KOPT-K1 (cell line): ENCODE data around the gene GNG13.
"Not testable (repeated sequence)": the region's sequence is repeated elsewhere in the genome, so short reads cannot be mapped to it uniquely, and the experiment has no call there.

Source experiments
- H3K27ac ChIP-seq: fragments of 200-600 bp; sonication (generic); 2 replicates; pipeline ENCODE4 v1.5.1; 2016; ENCODE audit warnings: antibody characterized with exemption, mild to moderate bottlenecking, low read depth, low read length; ENCODE audit not compliant: poor library complexity, severe bottlenecking
- H3K36me3 ChIP-seq: fragments of 200-600 bp; sonication (generic); 2 replicates; pipeline ENCODE4 v1.5.1; 2017; ENCODE audit warnings: antibody characterized with exemption, mild to moderate bottlenecking, low read length, moderate library complexity; ENCODE audit not compliant: insufficient read depth
- H3K9me3 ChIP-seq: fragments of 200-600 bp; sonication (generic); 2 replicates; pipeline ENCODE4 v1.5.1; 2017; ENCODE audit warnings: antibody characterized with exemption, low read length, mild to moderate bottlenecking; ENCODE audit not compliant: insufficient read depth, poor library complexity, severe bottlenecking

The GNG13 gene

DNA sequence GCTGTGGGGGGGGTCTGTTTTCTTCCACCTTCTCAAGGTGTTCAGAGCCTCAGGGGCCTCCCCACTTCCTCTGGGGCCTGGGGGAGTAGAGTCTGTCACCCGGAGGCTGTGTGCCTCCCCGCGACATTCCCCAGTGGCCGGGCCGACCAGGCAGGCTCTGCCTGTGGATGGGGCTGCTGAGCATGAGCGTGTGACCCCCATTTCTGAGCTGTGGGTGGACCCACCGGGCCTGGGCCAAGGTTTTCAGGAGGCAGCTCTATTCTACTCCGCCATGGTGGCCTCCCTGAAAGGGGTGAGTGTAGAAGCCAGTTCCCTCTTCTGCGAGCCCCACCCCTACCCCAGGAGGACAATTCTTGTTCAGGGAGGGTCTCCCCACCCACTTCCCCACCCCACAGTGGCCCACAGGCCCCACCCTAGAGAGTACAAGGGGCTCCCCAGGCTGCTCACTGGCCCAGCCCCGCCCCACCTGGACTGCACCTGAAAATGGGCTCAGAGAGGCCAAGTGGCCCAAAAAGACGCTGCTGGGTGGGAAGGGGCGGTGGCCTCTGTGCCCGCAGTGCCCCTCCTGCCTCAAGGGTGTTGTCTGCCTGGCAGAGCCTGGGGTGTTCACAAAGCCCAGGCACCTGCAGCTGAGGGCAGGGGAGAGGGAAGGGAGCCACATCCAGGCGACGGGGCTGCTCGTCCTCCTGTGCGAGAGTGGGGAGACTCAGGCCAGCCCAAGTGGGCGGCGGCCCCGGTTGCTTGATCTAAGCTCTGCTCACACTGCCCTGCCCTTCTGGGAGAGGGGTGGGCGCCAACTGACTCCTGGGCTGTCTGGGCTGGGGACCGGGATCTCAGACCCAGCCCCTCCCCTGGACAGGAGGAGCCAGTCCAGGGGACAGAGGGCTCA is 38.7 kb downstream of the GNG13 start:
- H3K36me3 ChIP-seq, result no peaks in the 10 kb centered on the region
- no peak overlapping the region for H3K27ac ChIP-seq
- no peaks in the 10 kb centered on the region for H3K9me3 ChIP-seq

DNA sequence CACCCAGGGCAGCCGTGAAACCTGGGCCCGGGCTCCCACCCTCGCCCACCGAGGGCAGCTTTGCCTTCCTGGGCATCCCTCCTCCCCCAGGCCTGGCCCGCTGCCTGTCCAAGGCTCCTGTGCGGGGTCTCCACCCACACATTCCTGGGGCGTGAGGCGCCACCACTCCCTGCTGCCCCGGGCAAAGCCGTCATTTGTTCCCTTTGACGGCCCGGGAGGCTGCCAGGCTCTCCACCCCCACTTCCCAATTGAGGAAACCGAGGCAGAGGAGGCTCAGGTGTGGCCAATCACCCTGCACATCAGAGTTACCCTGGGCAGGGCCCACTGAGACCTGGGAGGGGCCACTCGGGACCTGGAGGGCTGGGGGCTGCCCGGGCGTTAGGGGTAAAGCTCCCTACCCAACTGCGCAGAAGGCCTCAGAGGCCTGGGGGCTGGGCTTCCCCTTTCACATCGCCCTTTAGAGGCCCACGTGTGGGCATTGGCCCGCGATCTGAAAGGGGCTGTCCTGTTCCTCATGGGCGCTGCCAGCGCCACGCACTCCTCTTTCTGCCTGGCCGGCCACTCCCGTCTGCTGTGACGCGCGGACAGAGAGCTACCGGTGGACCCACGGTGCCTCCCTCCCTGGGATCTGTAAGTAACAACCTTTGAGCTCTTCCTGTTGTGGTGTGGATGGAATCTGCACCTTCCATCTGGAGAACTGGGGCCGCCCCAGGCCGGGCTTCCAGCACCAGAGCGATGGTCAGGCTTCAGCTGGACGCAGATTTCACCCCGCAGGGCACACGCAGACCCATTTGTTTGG is 39.8 kb downstream of the GNG13 start, which contains the start of gene MSLN:
Gene MSLN, plus strand, starts transcription at position 190 of the 799 bp plus-strand sequence. CDS start 1,947 bp downstream, outside the sequence.
- no peaks in the 10 kb centered on the region for H3K36me3 ChIP-seq

DNA sequence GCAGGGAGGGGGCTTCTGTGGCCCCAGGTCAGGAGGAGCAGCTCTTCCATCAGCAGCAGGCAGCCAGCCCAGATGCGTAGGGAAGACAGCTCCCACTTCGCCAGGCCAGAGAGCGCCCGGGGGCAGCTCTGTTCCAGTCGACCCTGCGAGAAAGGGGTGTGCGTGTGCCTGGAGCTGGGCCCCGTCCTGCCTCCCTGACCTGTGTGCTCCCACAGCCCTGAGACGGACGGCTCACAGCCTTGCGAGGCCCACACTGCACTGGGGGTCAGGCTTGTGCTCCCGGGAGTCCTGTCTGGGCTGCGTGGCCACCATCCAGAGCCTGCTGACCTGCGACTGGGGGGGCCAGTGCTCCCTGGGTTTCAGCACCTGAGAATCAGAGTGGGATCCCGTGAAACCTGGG is 40.5 kb downstream of the GNG13 start:
- no peak overlapping the region for H3K27ac ChIP-seq

More for the DNA sequence above, 39.8 kb downstream of the GNG13 start, which contains the start of gene MSLN:
- H3K9me3 ChIP-seq, result no peaks in the 10 kb centered on the region
- H3K27ac ChIP-seq, result no peak within 1 kb of the TSS

DNA sequence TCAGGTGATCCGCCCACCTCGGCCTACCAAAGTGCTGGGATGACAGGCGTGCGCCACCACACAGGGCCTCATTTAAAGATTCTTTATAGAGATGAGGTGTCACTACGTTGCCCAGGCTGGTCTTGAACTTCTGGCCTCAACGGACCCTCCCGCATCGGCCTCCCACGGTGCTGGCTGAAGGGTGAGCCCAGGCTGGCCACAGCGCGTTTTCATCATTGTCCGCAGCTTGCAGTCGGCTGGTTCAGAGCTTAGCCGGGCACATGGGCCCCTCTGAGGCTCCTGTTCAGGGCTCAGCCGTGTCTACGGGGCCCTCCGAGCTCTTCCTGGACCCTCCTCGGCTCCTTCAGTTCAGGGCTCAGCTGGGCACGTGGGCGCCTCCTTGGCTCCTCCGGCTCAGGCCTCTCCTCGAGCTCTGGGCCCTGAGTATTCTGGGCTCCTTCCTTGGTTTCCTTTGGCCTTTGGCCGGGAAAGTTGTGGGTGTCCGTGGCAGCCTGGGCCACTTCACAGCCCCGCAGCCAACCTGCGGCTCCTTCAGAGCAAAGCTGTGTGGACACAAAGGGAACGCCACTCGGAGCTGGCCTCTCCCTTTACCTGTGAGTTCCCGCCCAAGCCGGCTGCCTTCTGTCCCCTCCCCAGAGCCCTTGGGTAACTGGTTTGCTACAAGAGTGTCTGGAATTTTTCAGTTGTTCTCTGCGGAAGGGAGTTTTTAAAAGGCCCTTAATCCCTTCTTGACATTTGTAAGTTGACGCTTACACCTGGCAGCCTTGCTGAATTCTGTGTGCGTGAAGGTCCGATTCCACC is 41.2 kb downstream of the GNG13 start:
- no peaks in the 10 kb centered on the region for H3K36me3 ChIP-seq

More for the DNA sequence above, 40.5 kb downstream of the GNG13 start:
- Histone ChIP-seq H3K9me3 (no peaks in the 10 kb centered on the region), H3K36me3 (no peaks in the 10 kb centered on the region)

DNA sequence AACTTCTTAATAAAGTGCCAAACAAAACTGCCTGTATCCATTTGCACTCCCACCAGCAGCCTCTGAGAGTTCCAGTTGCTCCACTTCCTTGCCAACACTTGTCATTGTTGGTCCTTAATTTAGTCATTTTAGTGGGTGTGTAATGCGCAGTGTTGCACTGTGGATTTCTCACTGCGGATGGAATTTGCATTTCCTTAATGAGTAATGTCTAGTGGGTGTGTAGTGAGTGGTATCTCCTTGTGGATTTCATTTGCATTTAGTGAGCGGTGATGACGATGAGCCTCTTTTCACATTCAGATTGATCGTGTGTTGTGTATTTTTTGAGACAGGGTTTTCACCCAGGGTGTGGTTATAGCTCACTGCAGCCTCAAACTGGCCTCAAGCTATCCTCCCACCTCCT is 44.1 kb downstream of the GNG13 start:
- H3K9me3 ChIP-seq, result no peaks in the 10 kb centered on the region
- no peak overlapping the region for H3K27ac ChIP-seq
- H3K36me3 ChIP-seq, result no peaks in the 10 kb centered on the region

More for the DNA sequence above, 41.2 kb downstream of the GNG13 start:
- Histone ChIP-seq H3K9me3 (no peaks in the 10 kb centered on the region), H3K27ac (no peak overlapping the region)

DNA sequence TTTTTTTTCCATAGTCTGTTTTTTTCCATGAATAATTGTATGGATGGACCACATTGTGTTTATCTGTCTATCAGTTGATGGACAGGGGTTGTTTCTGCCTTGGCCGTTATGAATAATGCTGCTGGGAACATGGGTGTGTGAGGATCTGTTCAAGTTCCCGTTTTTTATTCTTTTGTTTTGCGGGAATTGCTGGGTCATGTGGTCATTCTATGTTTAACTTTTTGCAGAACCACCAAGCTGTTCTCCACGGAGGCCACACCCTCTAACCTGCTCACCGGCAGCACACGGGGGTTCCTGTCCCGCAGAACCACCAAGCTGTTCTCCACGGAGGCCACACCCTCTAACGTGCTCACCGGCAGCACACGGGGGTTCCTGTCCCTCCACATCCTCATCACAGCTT is 45.9 kb downstream of the GNG13 start:
- H3K9me3 ChIP-seq, result no peaks in the 10 kb centered on the region
- no peaks in the 10 kb centered on the region for H3K36me3 ChIP-seq
- no peak overlapping the region for H3K27ac ChIP-seq

DNA sequence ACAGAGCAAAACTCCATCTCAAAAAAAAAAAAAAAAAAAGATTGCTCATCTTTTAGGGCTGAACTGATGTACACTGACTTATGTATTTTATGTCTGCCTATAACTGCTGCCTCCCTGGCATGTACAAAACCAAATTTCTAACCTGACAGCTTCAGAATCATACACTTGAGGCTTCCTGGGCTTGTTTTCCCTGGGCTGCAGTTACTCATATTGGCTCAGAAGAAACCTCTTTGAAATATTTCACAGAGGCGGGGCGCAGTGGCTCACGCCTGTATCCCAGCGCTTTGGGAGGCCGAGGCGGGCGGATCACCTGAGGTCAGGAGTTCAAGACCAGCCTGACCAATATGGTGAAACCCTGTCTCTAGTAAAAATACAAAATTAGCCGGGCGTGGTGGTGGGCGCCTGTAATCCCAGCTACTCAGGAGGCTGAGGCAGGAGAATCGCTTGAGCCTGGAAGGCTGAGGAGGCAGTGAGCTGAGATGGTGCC is 46.4 kb downstream of the GNG13 start:
- not testable (repeated sequence) for H3K27ac ChIP-seq, H3K36me3 ChIP-seq, H3K9me3 ChIP-seq

DNA sequence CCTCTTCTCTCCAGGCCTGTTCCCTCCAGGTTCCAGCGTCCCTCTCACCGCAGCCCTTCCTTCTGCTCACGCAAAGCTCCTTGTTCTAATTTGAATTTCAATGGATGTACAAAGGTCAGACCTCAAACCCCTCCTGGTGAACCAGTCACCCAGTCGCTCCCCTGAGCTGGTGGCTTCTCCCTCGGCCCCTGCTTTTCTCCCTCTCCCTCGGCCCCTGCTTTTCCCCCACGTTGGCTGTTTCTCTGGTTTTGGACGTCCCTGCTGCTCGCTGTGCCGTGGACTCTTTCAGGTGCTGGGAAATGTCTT is 48.6 kb downstream of the GNG13 start:
- Histone ChIP-seq H3K27ac (no peak overlapping the region), H3K9me3 (no peaks in the 10 kb centered on the region), H3K36me3 (no peaks in the 10 kb centered on the region)

DNA sequence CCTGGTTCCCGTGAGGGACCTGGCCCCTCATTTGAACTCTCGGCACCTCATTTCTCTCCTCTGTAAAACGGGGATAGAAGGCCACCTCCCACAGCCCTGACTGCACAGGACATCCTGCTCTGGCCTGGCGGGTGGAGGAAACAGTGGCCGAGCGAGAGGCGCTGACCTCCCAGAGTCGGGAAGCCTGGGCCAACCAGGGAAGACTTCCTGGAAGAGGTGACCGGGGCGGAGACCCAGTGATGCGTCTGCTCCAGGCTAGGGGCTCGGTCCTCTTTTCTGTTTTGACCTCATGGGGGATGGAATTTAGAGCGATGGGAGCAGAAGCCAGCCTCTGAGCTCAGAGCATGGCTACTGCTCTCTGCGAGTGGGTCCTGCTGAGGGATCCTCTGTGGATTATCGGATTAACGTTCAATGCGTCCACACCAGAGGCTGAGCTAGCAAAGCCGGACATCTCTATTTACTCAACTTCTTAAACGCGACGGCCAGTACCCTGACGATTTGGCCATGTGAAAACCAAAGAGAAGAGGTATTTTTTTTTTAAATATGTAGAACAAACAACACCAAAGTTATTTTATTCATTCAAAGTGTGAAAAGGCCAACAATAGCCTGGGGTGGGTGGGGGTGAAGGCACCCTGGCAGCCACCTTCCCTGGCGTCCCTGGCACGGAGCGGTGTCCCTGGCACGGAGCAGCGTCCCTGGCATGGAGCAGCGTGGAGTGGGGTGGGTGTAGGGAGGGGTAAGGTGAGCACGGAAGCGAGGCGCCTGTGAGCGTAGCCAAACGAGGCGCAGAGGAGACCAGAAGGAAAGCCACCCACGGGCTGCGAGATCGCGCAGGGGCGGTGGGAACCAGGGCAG is 49.2 kb downstream of the GNG13 start:
- H3K27ac ChIP-seq, result no peak overlapping the region
- no peaks in the 10 kb centered on the region for H3K36me3 ChIP-seq
- no peaks in the 10 kb centered on the region for H3K9me3 ChIP-seq

DNA sequence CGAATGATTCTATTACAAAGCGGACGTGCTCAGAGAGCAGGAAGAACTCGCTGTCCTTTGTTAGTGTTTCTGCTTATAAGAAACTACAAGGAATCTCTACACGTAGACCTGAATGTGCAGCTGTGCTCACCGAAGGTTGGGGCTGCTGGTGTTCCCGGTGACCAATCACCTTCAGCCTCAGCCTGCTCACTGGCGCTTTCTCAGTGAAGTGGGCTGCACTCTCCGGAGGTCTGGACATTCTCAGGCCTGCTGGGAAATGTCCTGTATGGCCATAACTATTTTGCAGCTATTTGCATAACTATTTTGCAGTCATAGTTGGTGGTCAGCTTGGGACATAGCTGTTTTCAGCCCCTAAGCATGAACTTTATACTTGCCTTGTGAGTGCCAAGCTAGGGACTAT is 50.0 kb downstream of the GNG13 start:
- H3K27ac ChIP-seq, result no peak overlapping the region
- no peaks in the 10 kb centered on the region for H3K36me3 ChIP-seq
- no peaks in the 10 kb centered on the region for H3K9me3 ChIP-seq

DNA sequence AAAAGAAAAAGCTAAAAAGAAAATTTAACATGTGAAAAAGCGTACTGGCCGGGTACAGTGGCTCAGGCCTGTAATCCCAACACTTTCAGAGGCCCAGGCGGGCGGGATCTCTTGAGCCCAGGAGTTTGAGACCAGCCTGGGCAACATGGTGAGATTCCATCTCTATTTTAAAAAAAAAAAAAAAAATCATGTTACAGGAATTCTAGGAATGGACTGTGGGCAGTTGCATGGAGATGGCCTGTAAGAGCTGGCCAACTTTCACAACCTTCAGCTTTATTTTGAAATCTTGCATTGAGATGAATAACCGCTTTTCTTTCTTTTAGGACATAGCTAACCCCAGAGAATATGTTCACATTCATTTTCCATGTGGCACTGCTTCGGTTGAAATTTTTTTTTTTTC is 51.5 kb downstream of the GNG13 start:
- Histone ChIP-seq H3K36me3 (no peaks in the 10 kb centered on the region), H3K27ac (no peak overlapping the region), H3K9me3 (no peaks in the 10 kb centered on the region)
